Measurements from ENCODE around the gene ICAM3.
"Not testable (repeated sequence)": the region's sequence is repeated elsewhere in the genome, so short reads cannot be mapped to it uniquely, and the experiment has no call there.

Gene ICAM3

GRCh38 chr19:10343495-10343894 is 4.1 kb upstream of the ICAM3 start:
- DNase-seq = no peak

DNA sequence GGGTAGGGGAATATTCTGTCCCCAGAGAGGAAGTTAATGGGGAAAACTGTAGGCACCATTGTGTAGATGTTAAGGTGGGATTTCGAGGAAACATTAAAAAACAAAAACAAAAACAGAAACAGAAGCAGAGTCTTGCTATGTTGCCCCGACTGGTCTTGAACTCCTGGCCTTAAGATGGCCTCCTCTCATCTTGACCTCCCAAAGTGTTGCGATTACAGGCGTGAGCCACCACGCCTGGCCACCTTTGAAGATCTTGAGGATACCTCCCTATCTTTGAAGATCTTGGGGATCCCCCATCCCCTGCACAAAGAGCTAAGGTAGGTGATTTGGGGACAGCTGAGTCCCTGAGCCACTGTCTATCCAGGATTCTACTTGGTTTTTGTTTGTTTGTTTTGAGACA is 553 bp upstream of the ICAM3 start:
- no peak for DNase-seq

DNA sequence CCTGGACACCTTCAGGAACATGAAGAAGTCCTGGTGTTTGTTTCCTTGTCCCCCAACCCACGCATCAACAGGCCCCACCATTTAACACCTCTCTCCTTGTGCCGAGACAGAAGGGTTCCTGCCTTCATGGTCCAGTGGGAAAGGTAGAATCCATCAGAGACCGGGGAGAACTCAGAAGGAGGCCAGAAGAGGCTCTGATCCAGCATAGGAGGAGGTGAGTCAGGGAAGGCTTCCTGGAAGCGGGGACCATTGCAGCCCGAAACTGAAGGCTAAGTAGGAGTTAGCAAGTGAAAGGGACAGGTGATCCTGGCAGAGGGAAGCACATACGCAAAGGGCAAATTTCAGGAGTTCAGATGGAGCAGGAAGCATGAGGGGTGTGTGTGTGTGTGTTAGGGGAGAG is 484 bp downstream of the ICAM3 start:
- no peak for DNase-seq

GRCh38 chr19:10336725-10337124 is 2.7 kb downstream of the ICAM3 start:
- not testable (repeated sequence) for DNase-seq

GRCh38 chr19:10335352-10335985 is 4.0 kb downstream of the ICAM3 start:
- DNase-seq = no peak

GRCh38 chr19:10334588-10335351 is 4.7 kb downstream of the ICAM3 start:
- no peak for DNase-seq

DNA sequence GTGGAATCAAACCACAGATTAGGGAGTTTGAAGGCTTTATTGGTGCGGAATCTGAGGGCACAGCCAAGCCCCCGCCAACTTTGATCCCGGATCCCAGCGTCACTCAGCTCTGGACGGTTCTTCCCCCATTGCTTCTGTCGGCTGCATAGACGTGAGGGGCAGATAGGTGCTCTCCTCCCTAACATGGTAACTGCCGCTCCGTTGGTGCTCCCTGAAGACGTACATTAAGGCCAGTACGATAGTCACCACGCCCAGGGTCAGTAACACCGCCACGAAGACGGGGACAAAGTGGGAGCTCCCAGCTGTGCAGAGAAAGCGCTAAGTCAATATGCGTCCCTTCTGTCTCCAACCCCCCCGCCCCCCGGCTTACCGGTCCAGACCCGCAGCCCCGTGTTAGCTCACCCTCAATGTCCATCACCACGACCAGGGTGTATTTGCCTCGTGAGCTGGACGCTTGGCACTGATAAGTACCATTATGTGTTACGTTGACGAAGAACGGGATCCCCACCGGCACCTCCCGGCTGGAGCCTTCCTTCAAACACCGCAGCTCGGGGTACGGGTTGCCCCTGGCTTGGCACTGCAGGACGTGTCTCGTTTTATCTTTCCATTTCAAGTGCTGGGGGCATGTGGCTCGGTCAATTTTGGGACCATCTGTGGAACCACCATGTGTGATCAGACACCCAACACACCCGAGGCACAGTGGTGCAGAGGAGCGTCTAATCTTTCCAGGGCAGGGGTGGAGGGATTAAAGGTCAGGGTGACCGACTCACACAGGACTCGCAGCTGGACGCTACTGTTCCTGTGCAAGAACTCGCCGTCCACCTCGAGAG is 5.5 kb downstream of the ICAM3 start:
- DNase-seq = no peak

DNA sequence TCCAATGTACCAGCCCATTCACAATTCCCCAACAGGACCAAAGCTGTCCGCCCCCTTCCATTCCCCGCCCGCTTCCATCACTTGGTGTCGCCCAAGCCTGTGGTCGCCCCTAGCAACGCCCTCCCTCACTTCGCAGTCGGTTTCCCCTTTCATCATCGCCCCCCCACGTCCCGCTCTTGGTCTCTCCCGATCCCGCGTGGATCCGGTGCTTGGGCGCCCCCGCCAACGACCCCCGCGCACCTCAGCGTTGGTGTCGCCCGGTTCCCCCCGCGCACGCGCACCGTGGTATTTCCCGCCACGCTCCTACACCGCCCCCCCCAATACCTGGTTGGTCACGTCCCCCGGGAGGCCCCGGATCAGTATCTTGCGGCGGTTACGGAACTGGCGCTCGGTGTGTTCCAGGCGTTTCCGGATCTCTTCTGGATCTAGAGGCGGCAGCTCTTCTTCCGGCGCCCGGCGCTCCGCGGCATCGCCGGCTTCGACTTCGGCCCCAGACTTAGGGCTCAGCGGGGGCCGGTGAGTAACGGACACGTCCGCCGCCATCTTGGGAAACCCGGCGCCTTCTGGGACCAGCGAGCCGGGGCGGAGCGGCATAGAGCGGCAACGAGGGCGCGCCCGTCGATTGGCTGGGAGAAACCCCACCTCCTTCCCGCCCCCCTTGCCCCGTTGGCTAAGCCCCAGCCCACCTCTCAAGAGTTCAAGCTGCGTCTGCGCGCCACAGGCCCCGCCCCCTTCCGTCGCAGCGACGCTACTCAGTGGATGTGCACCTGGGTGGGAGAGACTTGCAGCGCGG is 6.3 kb downstream of the ICAM3 start, which contains the start of gene RAVER1:
RAVER1 (minus strand) TSS at position 565 of the 793 bp plus-strand sequence; CDS start at position 543, 22 bp downstream.
- DNase-seq = peak; percentile 100

DNA sequence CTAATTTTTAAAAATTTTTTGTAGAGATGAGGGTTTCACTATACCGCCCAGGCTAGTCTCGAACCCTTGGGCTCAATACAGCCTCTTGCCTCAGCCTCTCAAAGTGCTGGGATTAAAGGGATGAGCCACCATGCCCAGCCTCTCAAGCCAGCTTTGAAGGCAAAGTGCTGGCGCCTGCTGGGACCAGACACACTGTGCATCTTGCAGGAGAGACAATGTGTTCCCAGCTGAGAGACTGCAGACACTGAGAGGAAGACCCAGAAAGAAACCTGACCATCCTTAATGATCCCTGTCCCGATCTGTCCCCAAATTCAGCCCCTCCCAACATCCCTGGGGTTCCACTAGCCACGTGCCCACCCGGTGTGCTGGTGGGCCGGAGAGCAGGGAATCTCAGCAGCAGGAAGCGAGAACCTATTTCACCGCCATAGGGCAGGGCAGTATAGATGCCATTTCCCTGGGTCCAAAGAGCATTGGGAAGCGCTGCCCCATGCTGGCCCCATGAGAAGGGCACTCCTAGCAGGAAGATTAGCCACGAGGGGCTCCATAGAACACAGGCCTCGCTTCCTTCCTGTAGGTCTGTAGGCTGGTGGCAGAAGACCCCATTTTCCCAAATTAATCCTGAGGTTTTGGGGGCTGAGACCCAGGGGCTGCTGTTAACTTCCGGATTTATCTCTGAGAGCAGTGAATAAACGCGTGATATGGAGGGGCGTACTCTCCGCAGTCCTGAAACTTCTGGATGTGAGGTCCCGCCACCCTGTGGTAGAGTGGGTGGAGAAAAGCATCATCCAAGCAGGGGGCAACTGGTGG is 7.1 kb downstream of the ICAM3 start:
- no peak for DNase-seq

GRCh38 chr19:10329555-10329954 is 9.9 kb downstream of the ICAM3 start:
- no peak for DNase-seq

- no peak for DNase-seq
Observed at GRCh38 chr19:10328558-10329429, 10.6 kb downstream of the ICAM3 start.

- DNase-seq = no peak
Observed at GRCh38 chr19:10327793-10328192, 11.6 kb downstream of the ICAM3 start.

DNA sequence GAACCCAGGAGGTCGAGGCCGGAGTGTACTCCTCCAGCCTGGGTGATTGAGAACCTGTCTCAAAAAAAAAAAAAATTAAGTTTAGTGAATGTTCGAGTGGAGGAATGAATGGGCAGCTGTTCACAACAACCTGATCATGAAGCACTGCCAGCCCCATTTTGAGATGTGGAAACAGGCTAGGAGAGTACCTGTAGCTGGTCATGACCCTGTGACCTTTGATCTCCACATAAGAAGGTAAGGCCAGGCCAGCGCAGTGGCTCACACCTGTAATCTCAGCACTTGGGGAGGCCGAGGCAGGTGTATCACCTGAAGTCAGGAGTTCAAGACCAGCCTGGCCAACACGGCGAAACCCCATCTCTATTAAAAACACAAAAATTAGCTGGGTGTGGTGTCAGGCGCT is 13.7 kb downstream of the ICAM3 start:
- no peak for DNase-seq

GRCh38 chr19:10321874-10322835 is 17.3 kb downstream of the ICAM3 start:
- DNase-seq = no peak

DNA sequence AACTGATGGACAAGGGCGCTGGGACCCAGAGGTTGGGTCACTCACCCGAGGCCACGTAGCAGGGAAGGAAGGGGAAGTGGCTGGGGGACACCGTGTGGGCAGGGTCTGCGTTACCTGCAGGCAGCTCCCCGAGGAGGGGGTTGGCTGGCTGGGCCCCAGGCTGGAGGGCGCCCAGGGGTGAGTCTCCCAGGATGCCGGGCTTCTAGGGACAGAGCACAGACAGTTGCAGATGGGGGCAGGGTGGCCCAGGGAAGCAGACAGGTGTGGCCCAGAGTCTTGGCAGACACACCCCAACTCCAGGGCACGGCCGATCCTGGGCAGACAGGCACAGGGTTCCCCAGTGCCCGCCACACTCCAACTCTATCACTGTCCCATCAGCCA is 18.0 kb downstream of the ICAM3 start:
- no peak for DNase-seq

- DNase-seq = no peak
Observed at GRCh38 chr19:10320602-10321416, 18.6 kb downstream of the ICAM3 start.

GRCh38 chr19:10318807-10319682 is 20.4 kb downstream of the ICAM3 start:
- DNase-seq = no peak
